SK-MEL-5 (cell line): ENCODE measurements around the gene TMED10. TPM values are rescaled to one million over a fixed set of nuclear protein-coding genes. Genes with fewer than 3 reads are reported as not detected.

Source experiments
- DNase-seq: peaks from one replicate; pipeline ENCODE4 v3.0.0-alpha.2; 2016; ENCODE audit warnings: low read depth, low spot score
- in situ Hi-C: cut with HindIII; loops from 2 replicates; pipeline ENCODE4 v1.10.0; 2016; ENCODE audit warnings: low sequenced_read_pairs, high pct_unique_total_duplicates, low pct_unique_long_range_greater_than_20kb
- polyA plus RNA-seq, 2 experiments: library from polyadenylated mRNA; depleted of rRNA; stranded (reverse); fragments of >200 nt; gene quantifications; 2 replicates each; pipeline ENCODE4 v1.2.3, GENCODE V29; 2015
- total RNA-seq: library from RNA; depleted of rRNA; stranded (reverse); fragments of >200 nt; shearing (Covaris generic); gene quantifications from 2 replicates; pipeline ENCODE4 v1.2.3, GENCODE V29; 2014; rRNA removed

TMED10 gene
- total RNA-seq = 941 and 955 TPM in 2 replicates
- 658 and 752 TPM in 2 replicates for polyA plus RNA-seq (2015; cell fraction: cytosol; rRNA removed)
- 105 and 106 TPM in 2 replicates for polyA plus RNA-seq (2015; cell fraction: nucleus; rRNA removed)

DNA sequence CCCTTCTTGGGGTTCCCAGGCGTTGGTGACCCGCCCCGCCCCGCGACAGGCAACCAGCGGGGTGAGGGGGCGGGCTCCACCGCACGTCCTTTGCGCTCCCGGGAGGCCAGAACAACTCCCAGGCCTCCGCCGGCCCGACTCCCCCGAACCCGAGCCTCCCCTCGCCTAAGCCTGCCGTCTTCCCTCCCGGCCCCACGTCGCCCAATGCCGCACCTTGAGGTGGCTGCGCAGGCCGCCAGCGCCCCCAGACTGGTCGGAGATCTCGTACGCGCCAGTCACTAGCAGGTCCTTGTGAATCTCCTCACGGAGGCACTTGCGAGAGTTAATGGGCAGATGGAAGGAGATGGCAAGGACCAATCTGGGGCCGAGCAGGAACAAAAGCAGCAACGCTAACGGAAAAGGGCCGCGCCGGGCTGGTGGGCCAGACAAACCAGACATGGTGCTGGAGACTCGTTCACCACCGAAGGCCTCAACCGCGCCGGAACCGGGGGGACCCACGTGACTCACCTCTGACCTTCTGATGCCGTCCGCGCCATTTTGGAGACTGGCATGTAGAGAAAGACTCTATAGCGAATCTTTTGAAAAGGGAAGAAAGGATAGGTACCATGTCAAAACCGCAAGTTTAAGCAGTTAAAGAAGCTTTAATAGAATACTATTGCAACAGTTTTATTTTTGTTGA lies at the start of gene TMED10:
Gene TMED10 (minus strand): TSS at position 471 of the 679 bp plus-strand sequence. CDS start 33 bp downstream, at position 438.
- in situ Hi-C loops = no loop called here
- peak; percentile 90 for DNase-seq

GRCh38 chr14:75224561-75224960 lies 48.1 kb upstream of the TMED10 start:
- in situ Hi-C loops = no loop called here

GRCh38 chr14:75223664-75224154 lies 47.3 kb upstream of the TMED10 start:
- in situ Hi-C loops = no loop called here
- no peak for DNase-seq

More at GRCh38 chr14:75224561-75224960, 48.1 kb upstream of the TMED10 start:
- no peak for DNase-seq

- no peak for DNase-seq
- in situ Hi-C loops = no loop called here
Measured at GRCh38 chr14:75222208-75222701, 45.8 kb upstream of the TMED10 start.

DNA sequence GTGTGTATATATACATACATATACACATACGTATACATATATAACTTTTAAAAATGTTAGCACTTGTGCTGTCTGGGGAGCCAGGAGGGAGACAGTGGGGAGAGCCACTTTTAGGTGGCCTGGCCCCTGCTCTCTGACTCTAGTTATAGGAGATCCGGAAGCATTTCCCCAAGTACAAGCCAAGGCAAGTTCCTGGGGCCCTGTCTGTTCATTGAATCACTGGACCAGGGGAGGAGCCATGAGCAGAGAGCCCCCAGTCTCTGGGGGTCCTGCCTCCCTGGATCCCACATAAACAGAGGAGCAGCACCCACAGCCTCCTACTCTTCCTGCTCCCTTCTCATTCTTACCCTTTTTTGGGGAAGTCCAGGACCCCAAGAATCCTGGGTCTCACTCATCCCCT lies 45.4 kb upstream of the TMED10 start:
- in situ Hi-C loops = no loop called here
- DNase-seq = no peak

GRCh38 chr14:75220156-75220555 lies 43.7 kb upstream of the TMED10 start:
- no peak for DNase-seq
- in situ Hi-C loops = no loop called here

- in situ Hi-C loops = no loop called here
- no peak for DNase-seq
Measured at GRCh38 chr14:75217508-75218206, 41.2 kb upstream of the TMED10 start.

- DNase-seq = no peak
- in situ Hi-C loops = no loop called here
Measured at GRCh38 chr14:75216427-75217006, 40.1 kb upstream of the TMED10 start.

DNA sequence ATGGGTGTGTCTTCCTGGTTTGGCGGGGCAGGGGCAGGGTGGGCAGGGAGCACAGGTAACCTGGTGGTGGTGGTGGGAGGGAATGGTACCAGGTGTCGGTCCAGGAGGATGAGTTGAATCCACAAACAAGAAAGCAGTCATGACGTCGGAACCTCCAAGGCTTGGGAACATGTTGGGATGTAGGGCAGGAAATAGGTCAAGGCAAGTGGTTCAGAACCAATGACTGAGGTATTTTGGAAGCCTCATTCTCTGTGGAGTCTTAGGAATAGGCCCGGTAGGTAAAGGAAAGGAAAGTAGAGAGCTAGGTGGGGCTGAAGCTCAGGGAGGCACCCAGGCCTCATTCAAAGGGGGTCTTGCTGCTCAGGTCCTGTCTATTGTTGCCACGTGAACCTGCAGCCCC lies 39.1 kb upstream of the TMED10 start:
- no peak for DNase-seq
- in situ Hi-C loops = no loop called here

DNA sequence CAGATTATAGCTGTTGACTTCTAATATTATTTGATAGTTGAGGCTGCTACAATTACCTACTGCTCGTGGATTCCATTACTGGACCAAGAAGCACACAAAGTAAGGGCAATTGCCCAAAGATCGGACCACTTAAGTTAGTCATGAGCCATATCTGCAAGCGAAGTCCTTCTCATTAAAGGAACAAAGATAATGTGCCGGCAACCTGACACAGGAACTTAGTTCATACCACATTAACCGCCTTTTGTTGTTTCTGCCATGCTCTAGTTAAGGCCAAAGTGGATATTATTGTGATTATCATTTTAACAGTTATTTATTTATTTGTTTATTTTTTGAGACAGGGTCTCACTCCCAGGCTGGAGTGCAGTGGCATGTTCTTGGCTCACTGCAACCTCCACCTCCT lies 38.1 kb upstream of the TMED10 start:
- in situ Hi-C loops = no loop called here
- no peak for DNase-seq

GRCh38 chr14:75213172-75213571 lies 36.8 kb upstream of the TMED10 start:
- peak; percentile 16 for DNase-seq
- in situ Hi-C loops = no loop called here

GRCh38 chr14:75208843-75209242 lies 32.4 kb upstream of the TMED10 start:
- in situ Hi-C loops = no loop called here
- DNase-seq = no peak

- in situ Hi-C loops = no loop called here
- DNase-seq = no peak
Measured at GRCh38 chr14:75206190-75206589, 29.8 kb upstream of the TMED10 start.

GRCh38 chr14:75205591-75205990 lies 29.2 kb upstream of the TMED10 start:
- in situ Hi-C loops = no loop called here
- no peak for DNase-seq

DNA sequence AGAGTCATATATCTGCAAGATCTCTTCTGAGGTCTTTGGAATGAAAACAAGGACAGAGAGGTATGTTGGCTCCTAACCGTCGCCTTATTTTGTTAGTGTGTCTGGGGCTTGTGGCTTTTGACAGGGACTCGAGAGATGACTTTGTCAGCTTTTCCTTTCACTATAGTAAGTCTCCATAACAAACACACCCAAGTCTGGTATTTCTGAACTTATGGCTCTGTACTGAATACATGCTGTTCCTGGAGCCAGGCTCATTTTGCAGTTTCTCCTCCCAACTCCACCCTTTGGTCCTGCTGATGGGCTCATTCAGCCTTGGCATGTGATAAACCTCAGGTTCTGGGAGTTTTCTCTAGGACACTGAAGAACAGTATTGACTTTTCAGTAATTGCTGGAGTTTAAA lies 27.7 kb upstream of the TMED10 start:
- DNase-seq = no peak
- in situ Hi-C loops = no loop called here

GRCh38 chr14:75202657-75203056 lies 26.2 kb upstream of the TMED10 start:
- DNase-seq = no peak
- in situ Hi-C loops = no loop called here

DNA sequence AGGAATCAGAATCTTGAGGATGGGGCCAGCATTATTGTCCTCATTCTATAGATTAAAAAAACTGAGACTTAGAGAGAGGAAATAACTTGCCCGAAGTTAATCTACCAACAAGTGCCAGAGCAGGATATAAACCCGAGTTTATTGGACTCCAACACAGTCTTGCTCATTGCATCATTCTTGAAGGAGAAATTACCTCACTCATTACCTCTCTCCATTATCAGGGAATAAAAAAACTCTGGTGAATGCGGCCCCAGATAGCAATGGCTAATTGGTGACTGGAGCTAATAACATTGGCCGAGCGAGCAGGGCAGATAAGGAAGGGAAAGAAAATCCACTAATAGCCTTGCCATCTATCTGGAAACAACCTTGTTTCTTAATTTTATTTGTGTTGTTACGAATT lies 24.7 kb upstream of the TMED10 start:
- in situ Hi-C loops = no loop called here
- no peak for DNase-seq

DNA sequence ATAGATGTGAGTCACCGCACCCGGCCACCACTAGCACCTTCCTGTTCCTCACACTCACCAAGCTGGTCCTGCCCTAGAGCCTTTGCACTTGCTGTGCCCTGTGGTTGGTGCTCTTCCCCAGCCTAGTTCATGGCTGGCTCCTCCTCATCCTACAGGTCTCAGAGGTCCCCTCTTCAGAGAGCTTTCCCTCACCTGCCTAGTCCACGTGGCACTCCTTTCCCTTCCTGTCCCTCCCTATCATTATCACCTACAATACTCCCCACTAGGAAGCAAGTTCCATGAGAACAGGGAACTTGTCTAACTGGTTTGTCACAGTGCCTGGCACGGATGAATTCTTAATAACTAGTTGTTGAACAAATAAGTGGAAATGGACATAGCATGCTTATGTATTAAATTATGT lies 24.0 kb upstream of the TMED10 start:
- in situ Hi-C loops = no loop called here
- DNase-seq = no peak
